Measurements from ENCODE around the gene SMIM21.

SMIM21 gene

GRCh38 chr18:75422341-75422910, 5.1 kb downstream of the SMIM21 start:
- no peak for DNase-seq (ENCODE audit: low spot score)

- DNase-seq (ENCODE audit: low spot score), result no peak
These were observed 5.8 kb downstream of the SMIM21 start for GRCh38 chr18:75421656-75422055.

DNA sequence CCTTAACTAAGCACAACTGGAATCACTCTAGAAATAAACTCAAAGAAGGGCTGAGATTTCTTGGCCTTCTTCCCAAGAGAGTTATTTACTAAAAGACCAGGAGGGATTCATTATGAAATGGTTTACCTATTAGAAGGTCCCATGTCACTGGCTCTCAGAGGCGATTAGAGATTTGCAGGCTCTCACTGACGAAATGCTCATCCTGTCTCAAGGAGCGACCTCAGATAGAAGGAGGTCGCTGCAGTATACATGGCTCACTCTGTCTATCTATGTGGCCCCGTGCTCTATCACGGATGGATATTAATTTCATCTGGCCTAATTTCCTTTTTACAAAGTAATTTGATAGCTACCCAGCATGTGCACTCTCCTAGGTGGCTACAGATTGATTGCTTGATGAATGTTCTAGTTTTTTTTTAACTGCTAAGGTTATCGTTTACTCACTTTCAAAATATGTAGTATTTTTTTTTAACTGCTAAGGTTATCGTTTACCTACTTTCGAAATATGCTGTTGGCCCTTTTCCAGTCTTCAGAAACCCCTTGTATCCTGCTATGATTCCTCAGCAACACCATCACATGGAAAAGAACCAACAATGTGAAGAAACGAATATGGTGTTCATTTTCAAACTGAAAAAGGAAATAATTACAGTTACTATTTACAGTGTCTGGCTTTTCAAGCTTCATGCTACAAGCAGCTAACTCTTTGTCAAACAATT, 9.1 kb downstream of the SMIM21 start:
- no peak for DNase-seq (ENCODE audit: low spot score)

GRCh38 chr18:75410611-75411010, 16.9 kb downstream of the SMIM21 start:
- DNase-seq (ENCODE audit: low spot score), result no peak

DNA sequence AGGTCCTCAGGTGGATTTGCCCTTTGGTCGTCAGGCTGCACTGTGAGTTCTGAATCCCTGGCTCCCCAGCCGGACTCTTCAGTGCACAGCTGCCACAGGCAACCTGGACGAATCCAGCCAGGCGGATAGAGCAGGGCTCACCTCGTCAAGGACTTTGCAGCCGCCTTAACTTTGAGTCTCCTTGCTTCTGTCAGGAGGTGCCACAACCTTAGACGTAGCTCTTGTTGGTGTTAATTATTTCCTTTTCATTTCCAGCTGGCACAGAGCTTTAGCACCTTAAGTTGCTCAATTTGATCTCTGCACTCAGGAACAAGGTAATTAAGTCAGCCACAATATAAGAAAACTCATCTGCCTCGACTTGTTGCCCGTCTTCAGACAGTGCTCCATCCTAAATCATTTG, 17.7 kb downstream of the SMIM21 start:
- no peak for DNase-seq (ENCODE audit: low spot score)

DNA sequence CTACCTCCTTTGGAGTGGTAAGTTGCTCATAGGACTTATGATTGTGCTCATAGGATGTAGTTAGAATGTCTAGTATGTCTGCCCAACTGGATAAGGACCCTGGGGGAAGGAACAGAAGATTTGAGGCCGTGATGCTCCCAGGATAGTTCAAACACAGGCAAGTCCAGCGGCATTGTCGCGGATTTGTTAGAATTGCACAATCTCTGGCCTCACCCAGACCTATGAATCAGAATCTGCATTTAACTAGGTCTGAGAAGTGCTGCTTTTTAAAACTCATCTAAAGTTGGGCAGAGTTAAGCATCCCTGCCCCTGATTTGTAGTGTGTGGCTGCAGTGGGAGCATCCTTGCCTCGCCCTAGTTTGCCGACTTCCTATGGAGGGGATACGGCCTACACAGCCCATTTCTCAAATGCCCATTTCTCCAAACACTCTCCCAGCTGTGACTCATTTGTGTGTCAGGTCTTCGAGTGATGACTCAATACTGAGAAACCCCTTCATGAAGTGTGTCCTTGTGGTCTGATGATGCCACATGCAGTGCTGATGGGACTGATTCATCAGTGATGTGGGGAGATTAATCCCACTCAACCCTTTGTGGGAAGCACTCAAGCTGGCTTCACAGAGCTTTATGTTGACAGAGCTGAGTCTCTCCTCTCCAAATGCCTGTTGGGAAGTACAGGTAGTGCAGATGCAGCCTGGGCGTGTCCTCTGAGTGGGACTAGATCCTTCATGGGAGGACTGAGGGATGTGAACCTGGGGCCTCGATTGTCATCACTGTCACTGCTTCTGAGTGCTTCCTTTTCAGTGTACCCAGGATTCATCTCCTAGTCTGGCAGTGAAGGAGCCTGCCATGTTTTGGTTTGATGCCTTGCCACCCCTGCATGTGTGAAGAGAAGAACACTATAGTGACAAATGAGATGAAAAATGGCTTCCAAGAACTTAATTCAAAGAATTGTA, 18.7 kb downstream of the SMIM21 start:
- DNase-seq (ENCODE audit: low spot score), result no peak

DNA sequence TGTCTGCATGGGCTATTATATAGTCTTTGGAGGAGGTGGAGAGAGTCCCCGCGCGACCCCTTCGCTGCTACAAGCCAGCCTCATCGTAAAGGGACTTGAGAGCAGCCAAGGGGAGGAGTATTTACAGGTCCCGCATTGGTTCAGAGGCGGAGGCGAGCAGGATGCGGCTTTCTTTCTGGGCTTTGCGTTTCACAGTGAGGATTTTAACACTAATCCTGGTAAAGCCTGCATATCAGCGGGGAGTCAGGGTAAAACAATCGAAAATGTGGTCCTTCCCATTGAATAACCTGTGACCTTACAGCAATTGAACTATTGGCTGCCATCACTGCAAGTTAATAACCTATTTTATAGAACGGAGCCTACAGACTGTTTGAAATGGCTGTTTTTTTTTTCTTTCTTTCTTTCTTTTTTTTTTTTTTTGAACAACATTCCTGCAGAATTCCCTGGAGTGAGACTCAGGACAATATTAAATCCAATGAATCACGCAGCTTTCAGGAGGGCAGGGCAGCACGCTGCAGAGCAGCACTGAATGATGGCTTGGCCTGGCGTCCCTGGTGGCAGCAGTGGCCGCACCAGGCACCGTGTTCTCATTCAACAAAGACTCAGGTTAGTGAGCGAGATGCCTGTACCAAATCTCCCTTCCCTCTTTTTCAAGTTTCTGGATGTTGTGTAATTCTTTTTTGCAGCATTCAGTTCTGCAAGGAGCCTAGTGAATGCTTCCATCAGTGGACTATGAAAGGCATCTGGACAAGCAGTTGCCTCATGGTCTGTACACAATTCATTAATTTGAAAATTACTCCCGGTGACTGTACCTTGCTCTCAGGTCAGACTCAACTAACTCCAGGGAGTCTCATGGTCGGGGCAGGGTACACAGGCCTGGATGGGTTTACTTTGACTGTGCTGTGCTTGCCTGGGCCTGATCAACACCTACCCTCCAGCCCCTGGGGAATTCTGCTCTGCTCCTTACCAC, 19.8 kb downstream of the SMIM21 start:
- DNase-seq (ENCODE audit: low spot score), result no peak

DNA sequence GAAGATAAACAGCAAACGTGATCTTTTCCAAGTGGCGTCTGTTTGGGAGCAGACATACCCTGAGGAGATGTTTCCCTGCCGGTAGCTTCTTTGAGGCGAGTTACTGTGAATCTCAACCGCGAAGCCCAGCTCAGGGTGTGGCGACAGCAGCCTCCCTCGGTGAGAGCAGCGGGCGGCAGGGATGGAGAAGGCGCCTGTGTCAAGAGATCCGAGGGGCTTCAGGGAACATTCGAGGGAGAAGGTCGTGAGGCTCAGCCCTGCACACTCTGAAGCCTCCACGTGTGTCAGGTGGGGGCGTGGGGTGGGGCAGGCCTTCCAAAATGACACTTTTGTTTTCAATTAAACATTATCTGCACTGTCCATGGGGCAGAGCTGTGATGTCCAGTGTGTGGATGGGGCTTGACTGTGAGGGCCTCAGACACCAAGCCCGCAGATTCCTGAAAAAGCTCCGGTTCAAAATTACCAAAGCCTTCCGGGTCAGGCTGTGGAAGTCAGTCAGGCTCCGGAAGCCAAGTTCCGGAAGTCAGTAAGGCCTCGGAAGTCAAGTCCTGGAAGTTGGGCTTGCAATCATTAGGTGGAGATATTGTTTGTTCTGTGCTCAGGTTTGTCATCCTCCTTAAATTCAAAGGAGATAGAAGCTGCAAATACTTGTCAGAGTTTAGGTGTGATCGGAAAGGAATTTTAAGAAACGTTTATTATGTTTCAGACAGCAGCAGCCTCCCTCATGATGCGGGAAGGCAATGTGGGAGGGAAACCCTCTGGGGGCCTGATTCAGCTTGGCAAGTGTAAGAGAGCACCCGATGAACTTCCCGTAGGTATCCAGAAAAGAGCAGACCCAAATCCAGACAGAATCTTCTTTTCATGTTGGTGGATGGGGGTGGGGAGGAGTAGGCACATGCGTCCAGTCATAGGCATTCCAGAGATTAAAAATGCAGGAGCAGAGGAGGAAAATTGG, 20.7 kb downstream of the SMIM21 start:
- DNase-seq (ENCODE audit: low spot score), result no peak

DNA sequence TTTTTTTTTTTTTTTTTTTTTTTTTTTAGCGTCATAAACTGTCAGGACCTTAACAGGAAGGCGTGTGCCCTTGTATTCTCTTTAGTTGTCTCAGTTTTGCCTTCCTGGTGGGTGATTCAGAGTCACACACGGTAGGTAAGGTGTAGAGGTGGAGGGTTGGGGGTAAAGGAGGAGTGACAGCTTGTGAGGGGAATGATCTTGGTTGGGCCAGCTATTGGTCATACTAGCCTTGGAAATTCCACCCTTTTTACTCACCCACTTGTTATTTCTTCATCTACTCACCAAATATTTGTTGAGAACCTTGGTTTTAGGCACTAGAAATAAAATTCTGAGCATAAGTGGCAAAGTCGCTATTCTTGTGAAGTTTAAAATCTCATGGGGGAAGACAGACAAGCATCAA, 22.2 kb downstream of the SMIM21 start:
- DNase-seq (ENCODE audit: low spot score), result no peak

GRCh38 chr18:75400366-75400765, 27.1 kb downstream of the SMIM21 start:
- no peak for DNase-seq (ENCODE audit: low spot score)

DNA sequence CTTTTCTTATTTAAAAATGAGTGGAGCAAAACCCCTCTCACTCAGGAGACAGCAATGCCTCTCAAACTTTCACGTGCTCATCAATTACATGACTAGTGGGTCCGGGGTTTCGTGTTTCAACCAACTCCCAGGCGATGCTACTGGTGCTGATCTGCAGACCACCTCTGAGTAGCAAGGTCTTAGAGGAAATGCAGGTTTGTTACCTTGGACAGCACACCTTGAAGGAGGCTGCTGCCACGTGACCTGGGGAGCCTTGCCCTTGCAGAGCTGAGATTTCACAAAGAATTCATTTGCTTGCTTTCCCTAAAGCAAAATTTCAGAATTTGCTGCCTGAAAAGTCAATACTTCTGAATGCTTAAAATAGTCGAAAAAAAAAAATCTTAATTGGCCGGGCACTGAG, 32.4 kb downstream of the SMIM21 start:
- no peak for DNase-seq (ENCODE audit: low spot score)

- no peak for DNase-seq (ENCODE audit: low spot score)
These were observed 33.8 kb downstream of the SMIM21 start for GRCh38 chr18:75393721-75394120.

GRCh38 chr18:75392226-75392578, 35.3 kb downstream of the SMIM21 start:
- DNase-seq (ENCODE audit: low spot score), result no peak

DNA sequence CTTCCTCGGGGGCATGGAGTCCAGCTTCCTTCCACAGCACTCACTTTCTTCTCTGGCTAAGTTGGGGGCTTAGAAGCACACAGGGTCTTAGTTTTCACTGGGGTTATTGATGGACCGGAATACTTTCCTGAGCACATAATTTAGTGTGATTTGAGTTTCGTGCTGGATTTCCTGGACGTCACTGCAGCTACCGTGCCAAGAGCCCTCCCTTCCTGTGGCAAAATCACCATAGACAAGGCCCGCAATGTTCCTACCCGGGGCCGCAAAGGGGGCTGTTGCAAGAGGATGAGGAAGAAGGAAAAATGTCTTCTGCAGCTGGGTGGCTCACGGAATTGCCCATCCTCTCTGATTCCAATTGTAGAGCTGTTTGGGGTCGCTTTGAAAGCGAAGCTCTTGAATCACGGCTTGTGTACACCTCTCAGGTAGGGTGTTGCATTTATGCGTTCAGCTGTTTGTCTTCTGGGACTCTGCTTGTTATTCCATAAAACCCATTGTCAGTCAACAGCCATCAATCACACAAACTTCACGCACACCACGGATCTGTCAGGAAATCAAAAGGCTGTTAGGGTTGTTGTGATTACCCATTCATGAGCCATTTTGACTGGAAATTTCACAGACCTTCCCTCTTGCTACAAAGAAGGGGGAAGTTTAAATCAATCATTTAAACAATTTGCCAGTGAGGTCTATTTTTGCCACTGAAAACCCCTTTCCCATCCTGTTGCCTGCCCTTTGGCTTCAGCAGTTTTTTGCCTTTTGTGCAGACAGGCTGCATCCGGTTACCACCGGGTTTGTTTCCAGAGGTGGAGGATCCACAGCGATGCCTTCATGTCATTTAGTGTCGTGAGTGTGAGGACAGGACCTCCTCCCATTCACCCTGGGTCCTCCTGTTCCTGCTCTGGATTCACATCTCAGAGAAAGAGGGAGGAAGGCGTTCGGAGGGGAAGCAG, 36.0 kb downstream of the SMIM21 start:
- no peak for DNase-seq (ENCODE audit: low spot score)

DNA sequence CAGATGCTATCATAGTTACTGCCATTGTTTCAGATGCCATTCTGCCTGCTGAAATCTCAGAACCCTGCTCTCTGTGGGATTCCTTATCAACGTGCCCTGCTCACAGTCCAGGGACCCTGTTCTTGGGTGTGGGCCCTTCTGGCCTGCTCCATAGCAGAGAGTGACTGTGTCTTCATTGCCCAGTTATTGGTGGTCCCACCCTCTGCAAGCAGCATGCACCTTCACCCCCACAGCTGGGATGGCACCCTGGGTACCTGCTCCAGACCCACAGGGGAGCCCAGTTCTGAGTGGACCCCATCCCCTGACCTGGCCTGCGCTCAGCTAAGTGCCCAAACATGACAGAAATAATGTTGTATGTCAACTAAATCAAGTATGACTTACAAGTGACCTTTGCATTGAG, 36.6 kb downstream of the SMIM21 start:
- DNase-seq (ENCODE audit: low spot score), result no peak

GRCh38 chr18:75384144-75384543, 43.4 kb downstream of the SMIM21 start:
- no peak for DNase-seq (ENCODE audit: low spot score)

DNA sequence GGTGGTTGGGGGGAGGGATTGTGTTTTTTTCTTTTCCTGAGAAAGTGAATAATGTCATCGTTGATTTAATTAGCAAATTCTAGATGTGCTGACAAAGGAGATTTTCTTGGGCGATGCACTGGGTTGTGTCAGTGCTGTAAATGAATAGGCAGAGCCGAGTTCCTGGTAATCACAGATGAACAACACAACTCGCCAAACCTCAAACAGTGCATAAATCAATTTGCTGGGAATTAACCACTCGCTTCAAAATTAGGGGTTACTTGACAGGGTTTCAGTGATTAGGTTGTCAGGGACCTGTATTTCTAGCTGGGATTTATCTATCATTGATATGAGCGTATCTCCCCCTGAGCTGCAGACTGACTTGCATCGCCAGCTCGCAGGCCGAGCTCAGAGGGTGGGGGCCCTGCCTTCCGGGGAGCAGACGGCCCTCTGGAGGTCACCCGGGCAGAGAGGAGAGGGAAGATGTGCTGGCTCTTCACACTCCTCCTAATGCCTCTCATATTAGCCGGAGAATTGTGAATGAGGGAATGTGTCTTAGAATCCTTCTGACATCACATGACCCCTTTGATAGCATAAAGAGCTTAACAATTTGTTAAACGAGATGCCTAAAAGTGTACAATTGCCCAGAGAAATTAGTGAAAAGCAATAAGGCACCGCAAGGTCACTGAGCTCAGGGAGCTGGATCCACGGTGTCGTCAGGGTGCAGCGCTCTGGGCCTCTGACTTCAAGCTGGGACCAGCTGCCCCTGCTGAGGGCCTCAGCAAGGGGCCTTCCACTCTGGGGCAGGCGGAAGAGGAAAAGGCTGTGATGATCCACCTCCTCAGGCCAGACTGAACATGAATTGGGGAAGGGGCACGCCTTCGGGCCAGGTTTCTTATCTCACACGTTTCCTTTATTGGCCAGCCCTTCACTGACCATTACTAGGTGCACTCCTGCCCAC, 48.9 kb downstream of the SMIM21 start:
- no peak for DNase-seq (ENCODE audit: low spot score)

GRCh38 chr18:75377926-75378325, 49.6 kb downstream of the SMIM21 start:
- DNase-seq (ENCODE audit: low spot score), result no peak

Data from CD4-positive, alpha-beta T cell treated with Interleukin-6 at 100 ng/mL for 8 hours (primary cell).